Heart right ventricle (tissue), 16 donors: ENCODE measurements around the gene CBX6. TPM values are rescaled to one million over a fixed set of nuclear protein-coding genes. Genes with fewer than 3 reads are reported as not detected.

Experiments
- ATAC-seq, 8 donors: fragments of 200-7000 bp; cut with Tn5 transposase; one replicate each; pipeline ENCODE4 v1.9.1; 2020; ENCODE audit warnings: mild to moderate bottlenecking in 8 of 8, moderate library complexity in 8 of 8, moderate number of reproducible peaks in 1 of 8
- DNase-seq, 2 donors: peaks; one replicate each; pipeline ENCODE4 v3.0.0-alpha.2; 2020
- H3K27ac ChIP-seq, 10 donors: fragments of 200-600 bp; sonication (generic) in 2 of 10; one replicate each; pipeline versions ENCODE4 v1.5.0 to v1.8.0; 2020 to 2022; ENCODE audit warnings: mild to moderate bottlenecking in 3 of 10
- H3K27me3 ChIP-seq, 7 donors: fragments of 200-600 bp; one replicate each; pipeline ENCODE4 v1.8.0; 2021 to 2022; ENCODE audit warnings: mild to moderate bottlenecking in 2 of 7
- H3K36me3 ChIP-seq, 9 donors: fragments of 200-600 bp; sonication (generic) in 1 of 9; one replicate each; pipeline versions ENCODE4 v1.5.0 to v1.8.0; 2020 to 2022; ENCODE audit warnings: mild to moderate bottlenecking in 2 of 9
- H3K4me1 ChIP-seq, 9 donors: fragments of 200-600 bp; sonication (generic) in 1 of 9; one replicate each; pipeline versions ENCODE4 v1.5.0 to v1.8.0; 2020 to 2022; ENCODE audit warnings: mild to moderate bottlenecking in 4 of 9
- H3K4me3 ChIP-seq, 10 donors: fragments of 200-600 bp; sonication (generic) in 2 of 10; one replicate each; pipeline versions ENCODE4 v1.5.0 to v1.8.0; 2020 to 2022; ENCODE audit warnings: mild to moderate bottlenecking in 7 of 10, moderate library complexity in 2 of 10
- H3K9me3 ChIP-seq, 11 donors: fragments of 200-600 bp in 10 of 11; sonication (generic) in 2 of 11; one replicate each; pipeline versions ENCODE4 v1.5.0 to v1.8.0; 2013 to 2022; ENCODE audit warnings: mild to moderate bottlenecking in 2 of 11, control low read depth in 1 of 11, moderate library complexity in 1 of 11
- WGBS, 2 donors: extraction: QIAGEN DNeasy Blood & Tissue Kit; methylation state at CpG; one replicate each; pipeline ENCODE4 v1.1.7; 2013; ENCODE audit warnings: inconsistent platforms in 1 of 2; 5-methylcytosine and 5-hydroxymethylcytosine counted together
- intact Hi-C, 10 donors: fragments of 100-400 bp; cut with DNase I; formaldehyde crosslinking; loops; one replicate each; pipeline versions ENCODE4 v1.11.1 to v1.14.2; 2022
- polyA plus RNA-seq, 2 donors: library from polyadenylated mRNA; stranded (reverse); fragments of 200-250 nt; gene quantifications; one replicate each; pipeline ENCODE4 v1.2.3, GENCODE V29; 2013
- total RNA-seq, 10 donors: library from RNA; stranded (reverse); fragmentation: NEBNext Ultra II Directional in 3 of 10; extraction: Animal tissue kit (Norgen Biotek cat#: 25700) in 3 of 10; gene quantifications; one replicate each; pipeline versions ENCODE4 v1.2.1 to v1.2.4, GENCODE V29; 2021 to 2023
- TF ChIP-seq, protein P1 (sequence below), 9 donors: fragments of 200-600 bp; sonication (generic) in 2 of 9; IDR thresholded peaks; one replicate each; pipeline versions ENCODE4 v1.5.0 to v1.8.0; 2021 to 2022; ENCODE audit warnings: antibody characterized with exemption in 9 of 9, mild to moderate bottlenecking in 5 of 9, moderate library complexity in 1 of 9
- donor health status: Arrhythmogenic right ventricular cardiomyopathy.
- donor health status: ischemic (EF 13 %, LVEDD 7.1; RV severe dilation, severe dysfunction).
- donor health status: healthy with polysubstance abuse.
- donor health status: DM: no; HTN: yes; CAD: no.
- donor health status: DM: no; HTN: no; CAD: no.
- donor health status: ischemic (EF 25% LVEDD 6.9; RV normal size, moderate dysfunction).
- donor health status: ischemic (EF 25% LVEDD 5.7; RV mildly dilated, moderate dysfunction).
- donor health status: healthy.
- donor health status: DM: yes; HTN: yes; CAD: no.
- donor health status: Ischemic cardiomyopathy.
- donor health status: ischemic (EF 35%, LVEDD 5.7; RV mildly dilated, moderate dysfunction).
- donor health status: nonischemic (EF 11% LVEDD 7.7; RV severe dilation, severe dysfunction).
- donor health status: DM: yes; HTN: yes; CAD: no.
- donor health status: PGD.
- donor health status: ischemic (EF 29% LVEDD 5.4; RV normal size, mild dysfunction).
- donor health status: nonischemic (EF 23%, LVEDD 6.1; RV moderate dilation, normal function).

CBX6 gene
- total and polyA plus RNA-seq, 12 donors: 17.4 to 49.1 (median 35.1) TPM

DNA sequence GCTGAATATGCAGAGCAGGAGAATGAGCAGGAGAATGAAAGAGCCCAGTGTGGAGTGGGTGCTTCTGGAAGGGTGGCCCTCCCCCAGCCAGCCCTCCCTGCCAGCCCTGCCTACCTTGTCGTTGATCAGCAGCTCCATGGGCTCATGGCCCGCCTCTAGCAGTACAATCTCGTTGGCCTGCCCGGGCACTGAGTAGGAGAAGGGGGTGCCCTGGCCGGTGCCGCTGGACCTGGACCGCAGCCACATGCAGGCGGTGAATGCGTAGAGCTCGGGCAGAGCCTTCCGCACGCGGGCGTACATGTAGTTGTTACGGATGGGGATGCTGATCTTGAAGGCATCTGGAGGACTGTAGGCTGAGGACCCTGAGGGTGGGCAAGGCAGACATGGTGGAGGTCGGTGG, 45.6 kb downstream of the CBX6 start:
- peaks cover 0 to 3% (median 0%) of the 10 kb centered on the region in 9 donors for H3K4me1 ChIP-seq
- ATAC-seq (no peak), DNase-seq (no peak)
- H3K27ac ChIP-seq: no peak overlapping the region
- peaks cover 0 to 3% (median 0%) of the 10 kb centered on the region in 9 donors for H3K36me3 ChIP-seq
- H3K4me3 ChIP-seq: no peak overlapping the region
- intact Hi-C loops: loop anchor here in 1 of 10 donors (10.0 kb wide), 1 partner anchor 52 kb away; no protein-coding TSS in a partner anchor
- TF ChIP-seq, protein P1, sequence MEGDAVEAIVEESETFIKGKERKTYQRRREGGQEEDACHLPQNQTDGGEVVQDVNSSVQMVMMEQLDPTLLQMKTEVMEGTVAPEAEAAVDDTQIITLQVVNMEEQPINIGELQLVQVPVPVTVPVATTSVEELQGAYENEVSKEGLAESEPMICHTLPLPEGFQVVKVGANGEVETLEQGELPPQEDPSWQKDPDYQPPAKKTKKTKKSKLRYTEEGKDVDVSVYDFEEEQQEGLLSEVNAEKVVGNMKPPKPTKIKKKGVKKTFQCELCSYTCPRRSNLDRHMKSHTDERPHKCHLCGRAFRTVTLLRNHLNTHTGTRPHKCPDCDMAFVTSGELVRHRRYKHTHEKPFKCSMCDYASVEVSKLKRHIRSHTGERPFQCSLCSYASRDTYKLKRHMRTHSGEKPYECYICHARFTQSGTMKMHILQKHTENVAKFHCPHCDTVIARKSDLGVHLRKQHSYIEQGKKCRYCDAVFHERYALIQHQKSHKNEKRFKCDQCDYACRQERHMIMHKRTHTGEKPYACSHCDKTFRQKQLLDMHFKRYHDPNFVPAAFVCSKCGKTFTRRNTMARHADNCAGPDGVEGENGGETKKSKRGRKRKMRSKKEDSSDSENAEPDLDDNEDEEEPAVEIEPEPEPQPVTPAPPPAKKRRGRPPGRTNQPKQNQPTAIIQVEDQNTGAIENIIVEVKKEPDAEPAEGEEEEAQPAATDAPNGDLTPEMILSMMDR (IDR thresholded peaks at IDR 0.05): no peak
- peaks cover 0 to 3% (median 0%) of the 10 kb centered on the region in 11 donors for H3K9me3 ChIP-seq
- WGBS, 2 donors: 85 to 88% methylated on average over 16 of the region's 16 CpGs
- H3K27me3 ChIP-seq: no peaks in the 10 kb centered on the region

DNA sequence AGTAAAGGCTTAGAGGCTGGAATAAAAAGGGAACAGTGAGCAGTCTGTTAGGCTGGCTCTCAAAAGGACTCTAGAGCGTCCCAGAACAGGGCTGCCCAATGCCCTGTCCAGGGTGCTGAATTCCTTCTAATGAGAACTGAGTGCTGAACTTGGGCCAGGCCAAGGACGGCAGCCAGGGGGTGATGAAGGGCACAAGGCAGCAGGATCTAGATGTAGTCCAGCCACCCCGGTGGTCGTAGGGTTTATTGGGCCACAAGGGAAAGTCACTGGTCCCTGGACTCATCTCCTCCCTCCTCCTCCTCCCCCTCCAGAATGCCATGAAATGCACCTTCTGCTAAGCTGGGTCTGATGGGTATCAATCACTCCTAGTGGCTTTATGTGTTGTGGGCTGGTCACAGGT, 47.4 kb downstream of the CBX6 start:
- H3K4me3 ChIP-seq: no peak overlapping the region
- intact Hi-C loops: loop anchor here in 1 of 10 donors (10.0 kb wide), 1 partner anchor 50 kb away; no protein-coding TSS in a partner anchor
- DNase-seq: peak; percentile 49 to 72
- H3K36me3 ChIP-seq: peaks cover 0 to 3% (median 0%) of the 10 kb centered on the region in 9 donors
- peaks cover 0 to 3% (median 0%) of the 10 kb centered on the region in 9 donors for H3K4me1 ChIP-seq
- no peaks in the 10 kb centered on the region for H3K27me3 ChIP-seq
- ATAC-seq: peak; percentile 68 to 89 (median 82)
- 3 to 5% methylated on average over 4 of the region's 4 CpGs for WGBS, 2 donors
- H3K9me3 ChIP-seq: peaks cover 0 to 3% (median 0%) of the 10 kb centered on the region in 11 donors
- H3K27ac ChIP-seq: no peak overlapping the region
- TF ChIP-seq, protein P1 (IDR thresholded peaks at IDR 0.05): peak in 7 of 9 donors; percentile 33 to 58 (median 49)

DNA sequence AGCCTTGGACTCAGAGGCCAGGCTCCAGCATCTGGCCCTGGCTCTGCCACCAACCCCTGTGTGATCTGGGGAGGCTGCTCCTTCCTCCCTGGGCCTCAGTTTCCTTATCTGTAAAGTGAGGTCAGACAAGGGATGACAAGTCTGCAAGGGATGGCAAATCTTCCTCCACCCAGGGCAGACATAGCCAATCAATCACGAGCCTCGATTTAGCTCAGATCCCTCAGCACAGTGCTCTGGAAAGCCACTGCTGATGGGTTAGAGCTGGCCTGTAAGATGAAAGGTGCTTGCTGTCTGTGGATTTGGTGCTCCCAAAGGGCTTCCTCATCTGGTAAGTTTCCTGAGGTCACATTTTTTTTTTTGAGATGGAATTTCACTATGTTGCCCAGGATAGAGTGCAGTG, 48.4 kb downstream of the CBX6 start:
- no peaks in the 10 kb centered on the region for H3K27me3 ChIP-seq
- intact Hi-C loops: loop anchor here in 1 of 10 donors (10.0 kb wide), 1 partner anchor 49 kb away; no protein-coding TSS in a partner anchor
- peaks cover 0 to 3% (median 0%) of the 10 kb centered on the region in 9 donors for H3K4me1 ChIP-seq
- 69 to 81% methylated on average over 2 of the region's 2 CpGs for WGBS, 2 donors
- TF ChIP-seq, protein P1 (IDR thresholded peaks at IDR 0.05): no peak
- H3K36me3 ChIP-seq: peaks cover 0 to 3% (median 0%) of the 10 kb centered on the region in 9 donors
- no peak overlapping the region for H3K4me3 ChIP-seq
- H3K9me3 ChIP-seq: no peaks in the 10 kb centered on the region
- no peak overlapping the region for H3K27ac ChIP-seq
- DNase-seq: no peak
- ATAC-seq: no peak

DNA sequence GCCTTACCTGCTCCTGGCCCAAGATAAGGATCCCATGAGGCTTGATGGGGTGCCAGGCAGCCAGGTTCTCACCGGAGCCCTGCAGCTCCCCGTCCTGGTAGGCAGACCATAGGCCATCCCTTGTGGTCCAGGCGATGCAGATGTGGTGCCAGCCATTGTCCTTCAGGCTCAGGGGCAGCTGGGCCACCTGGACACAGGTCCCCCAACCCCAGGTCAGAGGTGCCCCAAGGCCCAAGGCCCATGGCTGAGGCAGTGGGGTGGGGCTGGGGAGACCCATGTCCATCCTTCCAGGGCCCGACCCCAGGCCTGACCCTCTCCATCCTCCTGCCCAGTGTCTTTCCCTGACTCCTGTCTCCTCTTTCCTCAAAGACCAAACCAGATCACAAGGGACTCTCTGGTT, 48.9 kb downstream of the CBX6 start:
- TF ChIP-seq, protein P1 (IDR thresholded peaks at IDR 0.05): no peak
- Histone ChIP-seq H3K9me3 (no peaks in the 10 kb centered on the region), H3K4me1 (peaks cover 0 to 3% (median 0%) of the 10 kb centered on the region in 9 donors), H3K27me3 (no peaks in the 10 kb centered on the region), H3K4me3 (no peak overlapping the region), H3K27ac (no peak overlapping the region), H3K36me3 (peaks cover 0 to 3% (median 0%) of the 10 kb centered on the region in 9 donors)
- ATAC-seq (no peak), DNase-seq (no peak)
- intact Hi-C loops: loop anchor here in 1 of 10 donors (10.0 kb wide), 1 partner anchor 48 kb away; no protein-coding TSS in a partner anchor
- WGBS, 2 donors: 87 to 89% methylated on average over 4 of the region's 4 CpGs
